ENCODE results near the gene VSTM2L. TPM values are rescaled to one million over a fixed set of nuclear protein-coding genes. Genes with fewer than 3 reads are reported as not detected.

The VSTM2L gene
- total RNA-seq, 1 donor from 2014 or later: not detected

DNA sequence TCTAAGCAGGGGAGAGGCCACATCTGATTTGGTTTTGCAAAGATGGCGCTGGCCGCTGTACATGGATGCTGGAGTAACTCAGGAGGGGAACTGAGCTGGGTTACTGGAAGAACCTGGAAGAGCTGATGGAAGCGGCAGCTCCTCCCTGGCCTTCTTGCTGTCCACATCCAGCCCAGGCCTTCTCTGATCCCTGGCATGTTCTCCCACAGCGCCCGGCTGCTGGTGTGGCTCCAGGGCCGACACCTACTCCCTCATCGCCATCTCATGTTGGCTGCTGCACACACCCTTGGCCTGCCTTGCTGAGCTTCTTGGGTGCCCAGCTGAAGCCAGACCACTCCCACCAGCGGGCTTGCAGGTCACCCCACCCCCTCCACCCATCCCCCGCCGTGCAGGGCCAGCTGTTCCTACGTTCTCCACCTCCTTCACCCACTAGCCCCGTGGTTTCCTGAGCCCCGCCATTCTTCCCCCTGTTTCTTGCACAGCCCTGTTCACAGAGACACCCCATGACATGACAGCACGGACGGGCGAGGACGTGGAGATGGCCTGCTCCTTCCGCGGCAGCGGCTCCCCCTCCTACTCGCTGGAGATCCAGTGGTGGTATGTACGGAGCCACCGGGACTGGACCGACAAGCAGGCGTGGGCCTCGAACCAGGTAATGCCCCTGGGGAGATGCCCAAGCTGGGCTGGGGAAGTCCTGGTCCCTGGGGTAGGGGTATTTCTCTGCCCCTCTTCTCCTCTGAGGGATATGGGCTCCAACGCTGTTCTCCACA is 28.4 kb downstream of the VSTM2L start:
- H3K4me3 ChIP-seq: no peak overlapping the region
- H3K27me3 ChIP-seq: no peaks in the 10 kb centered on the region
- TF ChIP-seq, protein P1, sequence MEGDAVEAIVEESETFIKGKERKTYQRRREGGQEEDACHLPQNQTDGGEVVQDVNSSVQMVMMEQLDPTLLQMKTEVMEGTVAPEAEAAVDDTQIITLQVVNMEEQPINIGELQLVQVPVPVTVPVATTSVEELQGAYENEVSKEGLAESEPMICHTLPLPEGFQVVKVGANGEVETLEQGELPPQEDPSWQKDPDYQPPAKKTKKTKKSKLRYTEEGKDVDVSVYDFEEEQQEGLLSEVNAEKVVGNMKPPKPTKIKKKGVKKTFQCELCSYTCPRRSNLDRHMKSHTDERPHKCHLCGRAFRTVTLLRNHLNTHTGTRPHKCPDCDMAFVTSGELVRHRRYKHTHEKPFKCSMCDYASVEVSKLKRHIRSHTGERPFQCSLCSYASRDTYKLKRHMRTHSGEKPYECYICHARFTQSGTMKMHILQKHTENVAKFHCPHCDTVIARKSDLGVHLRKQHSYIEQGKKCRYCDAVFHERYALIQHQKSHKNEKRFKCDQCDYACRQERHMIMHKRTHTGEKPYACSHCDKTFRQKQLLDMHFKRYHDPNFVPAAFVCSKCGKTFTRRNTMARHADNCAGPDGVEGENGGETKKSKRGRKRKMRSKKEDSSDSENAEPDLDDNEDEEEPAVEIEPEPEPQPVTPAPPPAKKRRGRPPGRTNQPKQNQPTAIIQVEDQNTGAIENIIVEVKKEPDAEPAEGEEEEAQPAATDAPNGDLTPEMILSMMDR (IDR thresholded peaks at IDR 0.05): no peak
- TF ChIP-seq POLR2A (IDR thresholded peaks at IDR 0.05) (no peak), POLR2AphosphoS5 (IDR thresholded peaks at IDR 0.05; ENCODE audit: insufficient read depth in 1 of 2, low read depth in 1 of 2) (no peak)
- intact Hi-C loops (cut with DNase I): no loop called here
- H3K27ac ChIP-seq: no peak overlapping the region
- no peaks in the 10 kb centered on the region for H3K36me3 ChIP-seq
- no peaks in the 10 kb centered on the region for H3K9me3 ChIP-seq
- no peak for DNase-seq (ENCODE audit: extremely low spot score in 2 of 2)
- no peaks in the 10 kb centered on the region for H3K4me1 ChIP-seq

DNA sequence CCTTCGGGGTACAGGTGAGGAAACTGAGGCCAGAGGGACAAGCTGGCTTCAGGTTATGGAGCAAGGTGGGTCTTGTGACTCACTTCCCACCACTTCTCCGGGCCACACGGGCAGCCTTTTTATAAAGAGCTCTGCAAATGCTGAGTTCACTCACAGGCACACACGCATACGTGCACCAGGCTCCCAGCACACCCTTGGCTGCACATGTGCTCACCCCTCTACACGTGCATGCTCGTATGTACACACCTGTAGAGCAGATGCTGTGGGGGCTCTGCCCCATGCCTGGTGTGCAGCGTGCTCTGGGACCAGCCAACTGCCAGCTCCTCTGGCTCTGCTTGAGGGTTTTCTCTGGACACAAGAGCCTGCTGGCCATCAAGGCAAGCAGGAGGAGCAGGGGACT is 29.1 kb downstream of the VSTM2L start:
- Histone ChIP-seq H3K27ac (no peak overlapping the region), H3K36me3 (no peaks in the 10 kb centered on the region), H3K27me3 (no peaks in the 10 kb centered on the region), H3K9me3 (no peaks in the 10 kb centered on the region), H3K4me1 (no peaks in the 10 kb centered on the region), H3K4me3 (no peak overlapping the region)
- DNase-seq (ENCODE audit: extremely low spot score in 2 of 2): no peak
- TF ChIP-seq, protein P1 (IDR thresholded peaks at IDR 0.05): no peak
- intact Hi-C loops (cut with DNase I): no loop called here

DNA sequence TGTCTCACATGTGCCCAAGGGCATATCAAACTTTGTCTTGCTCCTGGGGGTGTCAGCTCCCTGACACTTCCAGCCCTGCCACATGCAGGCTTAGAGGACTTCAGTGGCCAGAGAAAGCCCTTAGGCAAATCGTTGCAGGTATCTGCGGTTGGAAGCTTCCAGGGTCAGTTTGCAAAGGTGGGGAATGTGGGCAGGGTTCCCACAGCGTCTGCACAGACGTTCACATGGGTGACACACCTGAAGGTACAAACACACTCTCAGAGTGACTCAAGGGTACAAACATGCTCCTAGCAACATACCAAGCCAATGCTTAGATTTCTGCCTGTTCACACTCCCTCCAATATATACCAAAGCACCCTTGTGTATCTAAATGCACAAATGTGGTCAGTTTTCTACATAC is 30.0 kb downstream of the VSTM2L start:
- H3K27ac ChIP-seq: no peak overlapping the region
- no peaks in the 10 kb centered on the region for H3K9me3 ChIP-seq
- H3K4me3 ChIP-seq: no peak overlapping the region
- H3K27me3 ChIP-seq: no peaks in the 10 kb centered on the region
- no peaks in the 10 kb centered on the region for H3K36me3 ChIP-seq
- intact Hi-C loops (cut with DNase I): no loop called here
- DNase-seq (ENCODE audit: extremely low spot score in 2 of 2): no peak
- no peak for TF ChIP-seq POLR2A (IDR thresholded peaks at IDR 0.05)
- no peak for TF ChIP-seq POLR2AphosphoS5 (IDR thresholded peaks at IDR 0.05; ENCODE audit: insufficient read depth in 1 of 2, low read depth in 1 of 2)
- TF ChIP-seq, protein P1 (IDR thresholded peaks at IDR 0.05): no peak
- H3K4me1 ChIP-seq: no peaks in the 10 kb centered on the region

DNA sequence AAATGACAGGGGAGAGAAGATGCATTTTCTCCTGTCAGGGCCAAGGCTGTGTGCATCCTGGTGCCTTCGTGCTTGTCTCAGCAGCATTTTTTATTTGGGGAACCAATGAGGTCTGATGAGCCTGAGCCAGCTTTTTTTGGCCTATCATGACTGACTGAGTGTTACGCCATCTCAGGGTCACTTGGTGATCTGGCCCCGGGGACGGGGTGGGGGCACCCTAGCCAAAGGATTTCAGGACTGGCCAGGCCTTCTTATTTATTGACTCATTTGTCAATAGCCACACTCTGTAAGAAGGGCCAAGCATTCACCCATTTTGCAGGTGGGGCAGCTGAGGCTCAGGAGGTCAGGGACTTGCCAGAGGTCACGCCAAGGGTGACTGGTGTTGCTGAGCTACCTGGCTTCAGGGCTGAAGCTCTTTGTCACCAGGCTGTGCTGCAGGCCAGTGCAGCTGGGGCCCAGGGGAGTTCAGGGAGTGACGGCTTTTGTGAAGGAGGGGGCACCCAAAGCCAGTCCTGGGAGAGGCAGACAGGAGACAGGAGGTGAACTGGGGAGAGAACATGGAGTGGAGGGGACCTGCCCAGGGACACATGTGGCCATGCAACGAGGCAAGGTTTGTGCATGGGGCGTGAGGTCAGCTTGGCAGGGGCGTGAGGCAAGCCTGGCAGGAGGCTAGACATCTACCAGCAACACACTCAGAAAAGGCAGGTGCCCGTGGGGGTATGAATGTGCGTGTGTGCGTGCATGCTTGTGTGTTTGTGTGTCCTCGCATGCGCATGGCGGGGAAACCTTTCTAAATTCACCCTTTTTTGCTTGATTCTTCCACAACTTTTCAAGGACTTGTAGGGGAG is 31.1 kb downstream of the VSTM2L start:
- H3K4me1 ChIP-seq: no peaks in the 10 kb centered on the region
- intact Hi-C loops (cut with DNase I): no loop called here
- TF ChIP-seq POLR2A (IDR thresholded peaks at IDR 0.05): no peak
- no peak for TF ChIP-seq POLR2AphosphoS5 (IDR thresholded peaks at IDR 0.05; ENCODE audit: insufficient read depth in 1 of 2, low read depth in 1 of 2)
- TF ChIP-seq, protein P1 (IDR thresholded peaks at IDR 0.05): no peak
- H3K9me3 ChIP-seq: no peaks in the 10 kb centered on the region
- no peaks in the 10 kb centered on the region for H3K27me3 ChIP-seq
- no peak overlapping the region for H3K4me3 ChIP-seq
- H3K27ac ChIP-seq: no peak overlapping the region
- H3K36me3 ChIP-seq: no peaks in the 10 kb centered on the region
- DNase-seq (ENCODE audit: extremely low spot score in 2 of 2): no peak

Data from vagina (tissue), 2 donors.